Measurements from ENCODE around the gene TBL3.

The TBL3 gene

GRCh38 chr16:1982991-1983543 lies 11.2 kb downstream of the TBL3 start:
- DNase-seq = no peak

GRCh38 chr16:1983544-1984346 lies 11.9 kb downstream of the TBL3 start, which contains the start of gene GFER:
TSS of gene GFER (plus strand) at chr16:1984193. CDS start at chr16:1984219, 26 bp downstream.
- peak; percentile 91 for DNase-seq

- no peak for DNase-seq
These were observed 12.7 kb downstream of the TBL3 start for GRCh38 chr16:1984347-1985225.

- no peak for DNase-seq
These were observed 13.8 kb downstream of the TBL3 start for GRCh38 chr16:1985466-1986150.

- DNase-seq = no peak
These were observed 15.3 kb downstream of the TBL3 start for GRCh38 chr16:1987198-1987597.

GRCh38 chr16:1989209-1990100 lies 17.6 kb downstream of the TBL3 start, which contains the start of gene SYNGR3:
TSS of gene SYNGR3 (plus strand) at chr16:1989970. CDS start at chr16:1990103, 133 bp downstream.
- DNase-seq = no peak

- DNase-seq = no peak
These were observed 18.2 kb downstream of the TBL3 start for GRCh38 chr16:1990101-1990350.

- no peak for DNase-seq
These were observed 18.7 kb downstream of the TBL3 start for GRCh38 chr16:1990351-1991134.

- no peak for DNase-seq
These were observed 19.3 kb downstream of the TBL3 start for GRCh38 chr16:1991135-1991551.

- DNase-seq = no peak
These were observed 19.7 kb downstream of the TBL3 start for GRCh38 chr16:1991588-1991947.

GRCh38 chr16:1991948-1992703 lies 20.3 kb downstream of the TBL3 start:
- DNase-seq = peak; percentile 91

GRCh38 chr16:1992704-1993317 lies 21.0 kb downstream of the TBL3 start:
- no peak for DNase-seq

GRCh38 chr16:1993731-1994131 lies 21.9 kb downstream of the TBL3 start:
- no peak for DNase-seq

GRCh38 chr16:1997494-1998359 lies 25.9 kb downstream of the TBL3 start:
- no peak for DNase-seq

- DNase-seq = no peak
These were observed 26.5 kb downstream of the TBL3 start for GRCh38 chr16:1998360-1998835.

GRCh38 chr16:1998852-1999801 lies 27.3 kb downstream of the TBL3 start:
- no peak for DNase-seq

GRCh38 chr16:1999866-2000514 lies 28.1 kb downstream of the TBL3 start:
- no peak for DNase-seq
